Measurements from ENCODE around the gene HPSE2.

GRCh38 chr10:98472196-98472595 lies 763.5 kb downstream of the HPSE2 start:
- TF ChIP-seq CTCF (IDR thresholded peaks at IDR 0.05; ENCODE audit: insufficient read depth, low read length, poor library complexity, severe bottlenecking) = no peak
- TF ChIP-seq EZH2phosphoT487 (conservative IDR thresholded peaks at IDR 0.05; ENCODE audit: low read length) = no peak
